ENCODE measurements around the gene CIB4.
"Not testable (repeated sequence)": the region's sequence is repeated elsewhere in the genome, so short reads cannot be mapped to it uniquely, and the experiment has no call there.

CIB4 gene

GRCh38 chr2:26566731-26567130, 74.4 kb downstream of the CIB4 start:
- DNase-seq, result not testable (repeated sequence)

- DNase-seq, result no peak
Measured at GRCh38 chr2:26566081-26566375, 75.1 kb downstream of the CIB4 start.

- DNase-seq, result no peak
Measured at GRCh38 chr2:26564121-26564644, 77.0 kb downstream of the CIB4 start.

- DNase-seq, result no peak
Measured at GRCh38 chr2:26563686-26564085, 77.5 kb downstream of the CIB4 start.

GRCh38 chr2:26562811-26563645, 78.1 kb downstream of the CIB4 start:
- peak; percentile 3 for DNase-seq

GRCh38 chr2:26561918-26562810, 79.0 kb downstream of the CIB4 start:
- DNase-seq, result peak; percentile 7

- no peak for DNase-seq
Measured at GRCh38 chr2:26561376-26561775, 79.8 kb downstream of the CIB4 start.

- no peak for DNase-seq
Measured at GRCh38 chr2:26560892-26561291, 80.3 kb downstream of the CIB4 start.

GRCh38 chr2:26559556-26559955, 81.6 kb downstream of the CIB4 start:
- no peak for DNase-seq

GRCh38 chr2:26559044-26559405, 82.1 kb downstream of the CIB4 start:
- DNase-seq, result no peak

GRCh38 chr2:26558271-26559043, 82.7 kb downstream of the CIB4 start:
- peak; percentile 9 for DNase-seq

- DNase-seq, result no peak
Measured at GRCh38 chr2:26557244-26557925, 83.8 kb downstream of the CIB4 start.

GRCh38 chr2:26556309-26557243, 84.6 kb downstream of the CIB4 start:
- no peak for DNase-seq

GRCh38 chr2:26555246-26556133, 85.7 kb downstream of the CIB4 start:
- no peak for DNase-seq

GRCh38 chr2:26552641-26553374, 88.4 kb downstream of the CIB4 start:
- DNase-seq, result no peak

GRCh38 chr2:26550276-26551015, 90.7 kb downstream of the CIB4 start:
- DNase-seq, result no peak

GRCh38 chr2:26542676-26543505, 98.3 kb downstream of the CIB4 start:
- DNase-seq, result no peak

- no peak for DNase-seq
Measured at GRCh38 chr2:26542194-26542455, 99.0 kb downstream of the CIB4 start.

All from fibroblast of skin of scalp (primary cell).